ENCODE results near the gene HRCT1.

- no peak for TF ChIP-seq POLR2AphosphoS5 (IDR thresholded peaks at IDR 0.05; ENCODE audit: low read depth)
- TF ChIP-seq, protein P1, sequence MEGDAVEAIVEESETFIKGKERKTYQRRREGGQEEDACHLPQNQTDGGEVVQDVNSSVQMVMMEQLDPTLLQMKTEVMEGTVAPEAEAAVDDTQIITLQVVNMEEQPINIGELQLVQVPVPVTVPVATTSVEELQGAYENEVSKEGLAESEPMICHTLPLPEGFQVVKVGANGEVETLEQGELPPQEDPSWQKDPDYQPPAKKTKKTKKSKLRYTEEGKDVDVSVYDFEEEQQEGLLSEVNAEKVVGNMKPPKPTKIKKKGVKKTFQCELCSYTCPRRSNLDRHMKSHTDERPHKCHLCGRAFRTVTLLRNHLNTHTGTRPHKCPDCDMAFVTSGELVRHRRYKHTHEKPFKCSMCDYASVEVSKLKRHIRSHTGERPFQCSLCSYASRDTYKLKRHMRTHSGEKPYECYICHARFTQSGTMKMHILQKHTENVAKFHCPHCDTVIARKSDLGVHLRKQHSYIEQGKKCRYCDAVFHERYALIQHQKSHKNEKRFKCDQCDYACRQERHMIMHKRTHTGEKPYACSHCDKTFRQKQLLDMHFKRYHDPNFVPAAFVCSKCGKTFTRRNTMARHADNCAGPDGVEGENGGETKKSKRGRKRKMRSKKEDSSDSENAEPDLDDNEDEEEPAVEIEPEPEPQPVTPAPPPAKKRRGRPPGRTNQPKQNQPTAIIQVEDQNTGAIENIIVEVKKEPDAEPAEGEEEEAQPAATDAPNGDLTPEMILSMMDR (conservative IDR thresholded peaks at IDR 0.05; ENCODE audit: low read depth in 2 of 2) = no peak
- TF ChIP-seq EZH2 (IDR thresholded peaks at IDR 0.05; ENCODE audit: low read depth, unreplicated experiment) = no peak
- TF ChIP-seq ETS1 (IDR thresholded peaks at IDR 0.05) = no peak
- TF ChIP-seq ZNF331 (CRISPR knock-in tag; IDR thresholded peaks at IDR 0.05; ENCODE audit: low read depth) = no peak
- no peak for TF ChIP-seq CREB1 (CRISPR knock-in tag; IDR thresholded peaks at IDR 0.05; ENCODE audit: low read depth)
- no peak for TF ChIP-seq STAT1 (IDR thresholded peaks at IDR 0.05; ENCODE audit: unreplicated experiment)
- no peak for TF ChIP-seq JUNB (IDR thresholded peaks at IDR 0.05; ENCODE audit: unreplicated experiment)
- TF ChIP-seq, protein P2, sequence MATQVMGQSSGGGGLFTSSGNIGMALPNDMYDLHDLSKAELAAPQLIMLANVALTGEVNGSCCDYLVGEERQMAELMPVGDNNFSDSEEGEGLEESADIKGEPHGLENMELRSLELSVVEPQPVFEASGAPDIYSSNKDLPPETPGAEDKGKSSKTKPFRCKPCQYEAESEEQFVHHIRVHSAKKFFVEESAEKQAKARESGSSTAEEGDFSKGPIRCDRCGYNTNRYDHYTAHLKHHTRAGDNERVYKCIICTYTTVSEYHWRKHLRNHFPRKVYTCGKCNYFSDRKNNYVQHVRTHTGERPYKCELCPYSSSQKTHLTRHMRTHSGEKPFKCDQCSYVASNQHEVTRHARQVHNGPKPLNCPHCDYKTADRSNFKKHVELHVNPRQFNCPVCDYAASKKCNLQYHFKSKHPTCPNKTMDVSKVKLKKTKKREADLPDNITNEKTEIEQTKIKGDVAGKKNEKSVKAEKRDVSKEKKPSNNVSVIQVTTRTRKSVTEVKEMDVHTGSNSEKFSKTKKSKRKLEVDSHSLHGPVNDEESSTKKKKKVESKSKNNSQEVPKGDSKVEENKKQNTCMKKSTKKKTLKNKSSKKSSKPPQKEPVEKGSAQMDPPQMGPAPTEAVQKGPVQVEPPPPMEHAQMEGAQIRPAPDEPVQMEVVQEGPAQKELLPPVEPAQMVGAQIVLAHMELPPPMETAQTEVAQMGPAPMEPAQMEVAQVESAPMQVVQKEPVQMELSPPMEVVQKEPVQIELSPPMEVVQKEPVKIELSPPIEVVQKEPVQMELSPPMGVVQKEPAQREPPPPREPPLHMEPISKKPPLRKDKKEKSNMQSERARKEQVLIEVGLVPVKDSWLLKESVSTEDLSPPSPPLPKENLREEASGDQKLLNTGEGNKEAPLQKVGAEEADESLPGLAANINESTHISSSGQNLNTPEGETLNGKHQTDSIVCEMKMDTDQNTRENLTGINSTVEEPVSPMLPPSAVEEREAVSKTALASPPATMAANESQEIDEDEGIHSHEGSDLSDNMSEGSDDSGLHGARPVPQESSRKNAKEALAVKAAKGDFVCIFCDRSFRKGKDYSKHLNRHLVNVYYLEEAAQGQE (IDR thresholded peaks at IDR 0.05; ENCODE audit: unreplicated experiment) = no peak
- TF ChIP-seq EZH2phosphoT487 (IDR thresholded peaks at IDR 0.05; ENCODE audit: unreplicated experiment) = no peak
- no peak for TF ChIP-seq ZNF114 (CRISPR knock-in tag; IDR thresholded peaks at IDR 0.05)
- TF ChIP-seq, protein P3, sequence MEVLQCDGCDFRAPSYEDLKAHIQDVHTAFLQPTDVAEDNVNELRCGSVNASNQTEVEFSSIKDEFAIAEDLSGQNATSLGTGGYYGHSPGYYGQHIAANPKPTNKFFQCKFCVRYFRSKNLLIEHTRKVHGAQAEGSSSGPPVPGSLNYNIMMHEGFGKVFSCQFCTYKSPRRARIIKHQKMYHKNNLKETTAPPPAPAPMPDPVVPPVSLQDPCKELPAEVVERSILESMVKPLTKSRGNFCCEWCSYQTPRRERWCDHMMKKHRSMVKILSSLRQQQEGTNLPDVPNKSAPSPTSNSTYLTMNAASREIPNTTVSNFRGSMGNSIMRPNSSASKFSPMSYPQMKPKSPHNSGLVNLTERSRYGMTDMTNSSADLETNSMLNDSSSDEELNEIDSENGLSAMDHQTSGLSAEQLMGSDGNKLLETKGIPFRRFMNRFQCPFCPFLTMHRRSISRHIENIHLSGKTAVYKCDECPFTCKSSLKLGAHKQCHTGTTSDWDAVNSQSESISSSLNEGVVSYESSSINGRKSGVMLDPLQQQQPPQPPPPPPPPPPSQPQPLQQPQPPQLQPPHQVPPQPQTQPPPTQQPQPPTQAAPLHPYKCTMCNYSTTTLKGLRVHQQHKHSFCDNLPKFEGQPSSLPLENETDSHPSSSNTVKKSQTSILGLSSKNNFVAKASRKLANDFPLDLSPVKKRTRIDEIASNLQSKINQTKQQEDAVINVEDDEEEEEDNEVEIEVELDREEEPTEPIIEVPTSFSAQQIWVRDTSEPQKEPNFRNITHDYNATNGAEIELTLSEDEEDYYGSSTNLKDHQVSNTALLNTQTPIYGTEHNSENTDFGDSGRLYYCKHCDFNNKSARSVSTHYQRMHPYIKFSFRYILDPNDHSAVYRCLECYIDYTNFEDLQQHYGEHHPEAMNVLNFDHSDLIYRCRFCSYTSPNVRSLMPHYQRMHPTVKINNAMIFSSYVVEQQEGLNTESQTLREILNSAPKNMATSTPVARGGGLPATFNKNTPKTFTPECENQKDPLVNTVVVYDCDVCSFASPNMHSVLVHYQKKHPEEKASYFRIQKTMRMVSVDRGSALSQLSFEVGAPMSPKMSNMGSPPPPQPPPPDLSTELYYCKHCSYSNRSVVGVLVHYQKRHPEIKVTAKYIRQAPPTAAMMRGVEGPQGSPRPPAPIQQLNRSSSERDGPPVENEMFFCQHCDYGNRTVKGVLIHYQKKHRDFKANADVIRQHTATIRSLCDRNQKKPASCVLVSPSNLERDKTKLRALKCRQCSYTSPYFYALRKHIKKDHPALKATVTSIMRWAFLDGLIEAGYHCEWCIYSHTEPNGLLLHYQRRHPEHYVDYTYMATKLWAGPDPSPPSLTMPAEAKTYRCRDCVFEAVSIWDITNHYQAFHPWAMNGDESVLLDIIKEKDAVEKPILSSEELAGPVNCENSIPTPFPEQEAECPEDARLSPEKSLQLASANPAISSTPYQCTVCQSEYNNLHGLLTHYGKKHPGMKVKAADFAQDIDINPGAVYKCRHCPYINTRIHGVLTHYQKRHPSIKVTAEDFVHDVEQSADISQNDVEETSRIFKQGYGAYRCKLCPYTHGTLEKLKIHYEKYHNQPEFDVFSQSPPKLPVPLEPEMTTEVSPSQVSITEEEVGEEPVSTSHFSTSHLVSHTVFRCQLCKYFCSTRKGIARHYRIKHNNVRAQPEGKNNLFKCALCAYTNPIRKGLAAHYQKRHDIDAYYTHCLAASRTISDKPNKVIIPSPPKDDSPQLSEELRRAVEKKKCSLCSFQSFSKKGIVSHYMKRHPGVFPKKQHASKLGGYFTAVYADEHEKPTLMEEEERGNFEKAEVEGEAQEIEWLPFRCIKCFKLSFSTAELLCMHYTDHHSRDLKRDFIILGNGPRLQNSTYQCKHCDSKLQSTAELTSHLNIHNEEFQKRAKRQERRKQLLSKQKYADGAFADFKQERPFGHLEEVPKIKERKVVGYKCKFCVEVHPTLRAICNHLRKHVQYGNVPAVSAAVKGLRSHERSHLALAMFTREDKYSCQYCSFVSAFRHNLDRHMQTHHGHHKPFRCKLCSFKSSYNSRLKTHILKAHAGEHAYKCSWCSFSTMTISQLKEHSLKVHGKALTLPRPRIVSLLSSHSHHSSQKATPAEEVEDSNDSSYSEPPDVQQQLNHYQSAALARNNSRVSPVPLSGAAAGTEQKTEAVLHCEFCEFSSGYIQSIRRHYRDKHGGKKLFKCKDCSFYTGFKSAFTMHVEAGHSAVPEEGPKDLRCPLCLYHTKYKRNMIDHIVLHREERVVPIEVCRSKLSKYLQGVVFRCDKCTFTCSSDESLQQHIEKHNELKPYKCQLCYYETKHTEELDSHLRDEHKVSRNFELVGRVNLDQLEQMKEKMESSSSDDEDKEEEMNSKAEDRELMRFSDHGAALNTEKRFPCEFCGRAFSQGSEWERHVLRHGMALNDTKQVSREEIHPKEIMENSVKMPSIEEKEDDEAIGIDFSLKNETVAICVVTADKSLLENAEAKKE (CRISPR knock-in tag; IDR thresholded peaks at IDR 0.05) = no peak
Observed at GRCh38 chr9:35923598-35923926, 17.6 kb downstream of the HRCT1 start.
